Keratinocyte (primary cell): ENCODE results near the gene SLCO2B1. TPM values are rescaled to one million over a fixed set of nuclear protein-coding genes. Genes with fewer than 3 reads are reported as not detected.

ENCODE experiments used
- DNase-seq: peaks from one replicate; pipeline ENCODE4 v3.0.0-alpha.2; 2011; ENCODE audit warnings: low read depth, missing footprints, low spot score
- FAIRE-seq: peaks from 2 replicates; lab custom pipeline; 2011; peaks lifted over from hg19 to GRCh38; lab: Jason Lieb, UNC
- H2AFZ ChIP-seq: 2 replicates; pipeline ENCODE4 v1.6.0; 2012; ENCODE audit warnings: low read length, control low read depth, inconsistent platforms; ENCODE audit not compliant: control insufficient read depth
- H3K27ac ChIP-seq: 2 replicates; pipeline ENCODE4 v1.5.1; 2011; ENCODE audit warnings: low read length; ENCODE audit not compliant: control insufficient read depth, insufficient read depth
- H3K27me3 ChIP-seq: 3 replicates; pipeline ENCODE4 v1.6.0; 2011; ENCODE audit warnings: low read length; ENCODE audit not compliant: control insufficient read depth, insufficient read depth; ENCODE audit errors: extremely low read depth
- H3K36me3 ChIP-seq, 2 experiments: 2 replicates in 1 of 2; 3 replicates in 1 of 2; pipeline ENCODE4 v1.5.1; 2011; ENCODE audit warnings: low read length in 2 of 2, mild to moderate bottlenecking in 1 of 2; ENCODE audit not compliant: control insufficient read depth in 2 of 2, insufficient read depth in 2 of 2; ENCODE audit errors: extremely low read depth in 1 of 2
- H3K4me1 ChIP-seq: 3 replicates; pipeline ENCODE4 v1.5.1; 2011; ENCODE audit warnings: low read length; ENCODE audit not compliant: control insufficient read depth, insufficient read depth; ENCODE audit errors: extremely low read depth
- H3K4me2 ChIP-seq: 3 replicates; pipeline ENCODE4 v1.6.0; 2011; ENCODE audit warnings: low read depth, low read length; ENCODE audit not compliant: control insufficient read depth, insufficient read depth; ENCODE audit errors: extremely low read depth
- H3K4me3 ChIP-seq, 3 experiments: fragments of 200-600 bp in 1 of 3; sonication (generic) in 1 of 3; 2 replicates in 2 of 3; 3 replicates in 1 of 3; pipeline ENCODE4 v1.5.1; 2011 to 2016; ENCODE audit warnings: low read length in 3 of 3, mild to moderate bottlenecking in 3 of 3, control low read depth in 2 of 3, inconsistent platforms in 1 of 3, low read depth in 1 of 3, mixed read lengths in 1 of 3, mixed run types in 1 of 3, moderate library complexity in 1 of 3; ENCODE audit not compliant: control insufficient read depth in 2 of 3, insufficient read depth in 2 of 3; ENCODE audit errors: extremely low read depth in 1 of 3
- H3K79me2 ChIP-seq: 2 replicates; pipeline ENCODE4 v1.6.0; 2012; ENCODE audit warnings: low read length; ENCODE audit not compliant: control insufficient read depth, insufficient read depth
- H3K9ac ChIP-seq: 3 replicates; pipeline ENCODE4 v1.6.0; 2011; ENCODE audit warnings: low read length; ENCODE audit not compliant: control insufficient read depth, insufficient read depth; ENCODE audit errors: extremely low read depth
- H3K9me1 ChIP-seq: 3 replicates; pipeline ENCODE4 v1.6.0; 2011; ENCODE audit warnings: low read length; ENCODE audit not compliant: control insufficient read depth, insufficient read depth; ENCODE audit errors: extremely low read depth
- H3K9me3 ChIP-seq: 2 replicates; pipeline ENCODE4 v1.5.1; 2012; ENCODE audit warnings: low read depth, low read length; ENCODE audit not compliant: control insufficient read depth
- H4K20me1 ChIP-seq: 3 replicates; pipeline ENCODE4 v1.6.0; 2011; ENCODE audit warnings: low read length; ENCODE audit not compliant: control insufficient read depth, insufficient read depth; ENCODE audit errors: extremely low read depth
- EZH2 ChIP-seq: IDR thresholded peaks from one replicate; pipeline ENCODE4 v1.6.1; 2012; ENCODE audit warnings: inconsistent platforms, mild to moderate bottlenecking, low read length, moderate library complexity
- dilution Hi-C: fragments of 300-500 bp; cut with MboI; formaldehyde crosslinking; loops from one replicate; pipeline ENCODE4 v1.7.0; 2020; ENCODE audit warnings: low sequenced_read_pairs; ENCODE audit not compliant: extremely low pct_ligation_motif_present
- polyA plus RNA-seq, 5 experiments: library from polyadenylated mRNA; depleted of rRNA in 3 of 5; stranded (reverse) in 3 of 5; stranded (forward) in 1 of 5; unstranded in 1 of 5; fragments of >200 nt; gene quantifications; 1 replicate in 1 of 5; 2 replicates in 3 of 5; 3 replicates in 1 of 5; pipeline versions ENCODE4 v1.2.1 to v1.2.3, GENCODE V29; 2011 to 2012; ENCODE audit warnings: missing spikeins in 2 of 5, low read depth in 1 of 5, low replicate concordance in 1 of 5
- TF ChIP-seq, protein P1 (sequence below), 3 experiments: IDR thresholded peaks in 1 of 3; conservative IDR thresholded peaks in 1 of 3; optimal IDR thresholded peaks in 1 of 3; 2 replicates in 2 of 3; 3 replicates in 1 of 3; pipeline versions ENCODE3 to v1.5.1; 2011; ENCODE audit warnings: low read length in 3 of 3, mild to moderate bottlenecking in 3 of 3, moderate library complexity in 2 of 3, control low read depth in 1 of 3, inconsistent platforms in 1 of 3; ENCODE audit not compliant: insufficient read depth in 2 of 3; ENCODE audit errors: extremely low read depth in 1 of 3

Gene SLCO2B1
- polyA plus RNA-seq, 1 donor (not counting 4 experiments of a cell fraction or from before 2014, with no cell fraction given) = not detected

GRCh38 chr11:75174781-75175370, 24.0 kb downstream of the SLCO2B1 start:
- no peaks in the 10 kb centered on the region for H3K36me3 ChIP-seq
- no peak overlapping the region for H3K9ac ChIP-seq
- no peaks in the 10 kb centered on the region for H4K20me1 ChIP-seq
- no peak overlapping the region for H3K27ac ChIP-seq
- no peak overlapping the region for H2AFZ ChIP-seq
- H3K4me3 ChIP-seq = no peak overlapping the region
- no peak for DNase-seq
- no peak for TF ChIP-seq EZH2
- TF ChIP-seq, protein P1, sequence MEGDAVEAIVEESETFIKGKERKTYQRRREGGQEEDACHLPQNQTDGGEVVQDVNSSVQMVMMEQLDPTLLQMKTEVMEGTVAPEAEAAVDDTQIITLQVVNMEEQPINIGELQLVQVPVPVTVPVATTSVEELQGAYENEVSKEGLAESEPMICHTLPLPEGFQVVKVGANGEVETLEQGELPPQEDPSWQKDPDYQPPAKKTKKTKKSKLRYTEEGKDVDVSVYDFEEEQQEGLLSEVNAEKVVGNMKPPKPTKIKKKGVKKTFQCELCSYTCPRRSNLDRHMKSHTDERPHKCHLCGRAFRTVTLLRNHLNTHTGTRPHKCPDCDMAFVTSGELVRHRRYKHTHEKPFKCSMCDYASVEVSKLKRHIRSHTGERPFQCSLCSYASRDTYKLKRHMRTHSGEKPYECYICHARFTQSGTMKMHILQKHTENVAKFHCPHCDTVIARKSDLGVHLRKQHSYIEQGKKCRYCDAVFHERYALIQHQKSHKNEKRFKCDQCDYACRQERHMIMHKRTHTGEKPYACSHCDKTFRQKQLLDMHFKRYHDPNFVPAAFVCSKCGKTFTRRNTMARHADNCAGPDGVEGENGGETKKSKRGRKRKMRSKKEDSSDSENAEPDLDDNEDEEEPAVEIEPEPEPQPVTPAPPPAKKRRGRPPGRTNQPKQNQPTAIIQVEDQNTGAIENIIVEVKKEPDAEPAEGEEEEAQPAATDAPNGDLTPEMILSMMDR (optimal IDR thresholded peaks at IDR 0.05 in 1 of 3, IDR thresholded peaks at IDR 0.05 in 1 of 3, conservative IDR thresholded peaks at IDR 0.05 in 1 of 3; ENCODE audit: extremely low read depth in 1 of 3, insufficient read depth in 2 of 3, low read length in 3 of 3) = no peak
- no peaks in the 10 kb centered on the region for H3K4me1 ChIP-seq
- H3K9me1 ChIP-seq = no peaks in the 10 kb centered on the region
- no peaks in the 10 kb centered on the region for H3K79me2 ChIP-seq
- peaks cover 15% of the 10 kb centered on the region for H3K27me3 ChIP-seq
- dilution Hi-C loops = no loop called here
- no peak overlapping the region for H3K4me2 ChIP-seq
- no peak for FAIRE-seq
- H3K9me3 ChIP-seq = no peaks in the 10 kb centered on the region

GRCh38 chr11:75182664-75183063, 31.8 kb downstream of the SLCO2B1 start:
- Histone ChIP-seq H3K27me3 (no peaks in the 10 kb centered on the region), H3K4me1 (no peaks in the 10 kb centered on the region), H3K4me2 (no peak overlapping the region), H3K9ac (no peak overlapping the region), H3K4me3 (no peak overlapping the region), H3K36me3 (no peaks in the 10 kb centered on the region), H3K27ac (no peak overlapping the region), H4K20me1 (no peaks in the 10 kb centered on the region), H3K9me1 (no peaks in the 10 kb centered on the region), H3K9me3 (no peaks in the 10 kb centered on the region), H3K79me2 (no peaks in the 10 kb centered on the region), H2AFZ (no peak overlapping the region)
- FAIRE-seq = no peak
- DNase-seq = no peak
- dilution Hi-C loops = no loop called here
- TF ChIP-seq EZH2 = no peak
- TF ChIP-seq, protein P1 (optimal IDR thresholded peaks at IDR 0.05 in 1 of 3, IDR thresholded peaks at IDR 0.05 in 1 of 3, conservative IDR thresholded peaks at IDR 0.05 in 1 of 3; ENCODE audit: extremely low read depth in 1 of 3, insufficient read depth in 2 of 3, low read length in 3 of 3) = no peak
